ENCODE measurements around the gene RACK1.

Gene RACK1

GRCh38 chr5:181191526-181192336, 52.0 kb downstream of the RACK1 start:
- Mint-ChIP-seq H3K27ac (peak overlapping the region; percentile 47 to 95 (median 71)), H3K36me3 (ENCODE audit: low read depth) (no peaks in the 10 kb centered on the region), H3K9me3 (no peaks in the 10 kb centered on the region), H3K27me3 (ENCODE audit: low read depth) (peaks cover 12% of the 10 kb centered on the region), H3K4me1 (peaks cover 10% of the 10 kb centered on the region), H3K4me3 (peak overlapping the region; percentile 96 to 99 (median 98))
- no peak for TF ChIP-seq CTCF (IDR thresholded peaks at IDR 0.05; ENCODE audit: unreplicated experiment in 3 of 3)

GRCh38 chr5:181190711-181191525, 52.8 kb downstream of the RACK1 start:
- Mint-ChIP-seq H3K27ac (peak overlapping the region; percentile 47 to 95 (median 71)), H3K36me3 (ENCODE audit: low read depth) (no peaks in the 10 kb centered on the region), H3K27me3 (ENCODE audit: low read depth) (peaks cover 12% of the 10 kb centered on the region), H3K4me1 (peaks cover 10% of the 10 kb centered on the region), H3K9me3 (no peaks in the 10 kb centered on the region), H3K4me3 (peak overlapping the region; percentile 96 to 99 (median 98))
- peak in 2 of 3 experiments; percentile 10 to 20 for TF ChIP-seq CTCF (IDR thresholded peaks at IDR 0.05; ENCODE audit: unreplicated experiment in 3 of 3)

GRCh38 chr5:181189962-181190710, 53.6 kb downstream of the RACK1 start:
- no peaks in the 10 kb centered on the region for H3K36me3 Mint-ChIP-seq (ENCODE audit: low read depth)
- H3K4me3 Mint-ChIP-seq, result peak overlapping the region; percentile 96 to 99 (median 98)
- peaks cover 12% of the 10 kb centered on the region for H3K27me3 Mint-ChIP-seq (ENCODE audit: low read depth)
- H3K9me3 Mint-ChIP-seq, result no peaks in the 10 kb centered on the region
- no peak overlapping the region for H3K27ac Mint-ChIP-seq
- H3K4me1 Mint-ChIP-seq, result peaks cover 10% of the 10 kb centered on the region
- no peak for TF ChIP-seq CTCF (IDR thresholded peaks at IDR 0.05; ENCODE audit: unreplicated experiment in 3 of 3)

GRCh38 chr5:181189363-181189961, 54.2 kb downstream of the RACK1 start:
- peak overlapping the region in 2 of 3 experiments; percentile 59 to 75 for H3K27ac Mint-ChIP-seq
- H3K36me3 Mint-ChIP-seq (ENCODE audit: low read depth), result no peaks in the 10 kb centered on the region
- no peaks in the 10 kb centered on the region for H3K9me3 Mint-ChIP-seq
- TF ChIP-seq CTCF (IDR thresholded peaks at IDR 0.05; ENCODE audit: unreplicated experiment in 3 of 3), result no peak
- peaks cover 11% of the 10 kb centered on the region for H3K4me1 Mint-ChIP-seq
- H3K27me3 Mint-ChIP-seq (ENCODE audit: low read depth), result peaks cover 14% of the 10 kb centered on the region
- H3K4me3 Mint-ChIP-seq, result peak overlapping the region; percentile 96 to 99 (median 98)

- Mint-ChIP-seq H3K4me1 (peaks cover 15% of the 10 kb centered on the region), H3K4me3 (peak overlapping the region; percentile 96 to 99 (median 98)), H3K9me3 (no peaks in the 10 kb centered on the region), H3K27me3 (ENCODE audit: low read depth) (peaks cover 18% of the 10 kb centered on the region), H3K36me3 (ENCODE audit: low read depth) (no peaks in the 10 kb centered on the region), H3K27ac (peak overlapping the region; percentile 59 to 79 (median 75))
- TF ChIP-seq CTCF (IDR thresholded peaks at IDR 0.05; ENCODE audit: unreplicated experiment in 3 of 3), result no peak
These were observed 54.9 kb downstream of the RACK1 start for GRCh38 chr5:181188700-181189362.
